IPS DF 4.7 (cell line): Measurements from ENCODE around the gene CDH4.

ENCODE experiments used
- DNase-seq: peaks from one replicate; pipeline ENCODE4 v3.0.0-alpha.2; 2013; ENCODE audit warnings: low spot score; ENCODE audit errors: extremely low read depth

CDH4 gene

DNA sequence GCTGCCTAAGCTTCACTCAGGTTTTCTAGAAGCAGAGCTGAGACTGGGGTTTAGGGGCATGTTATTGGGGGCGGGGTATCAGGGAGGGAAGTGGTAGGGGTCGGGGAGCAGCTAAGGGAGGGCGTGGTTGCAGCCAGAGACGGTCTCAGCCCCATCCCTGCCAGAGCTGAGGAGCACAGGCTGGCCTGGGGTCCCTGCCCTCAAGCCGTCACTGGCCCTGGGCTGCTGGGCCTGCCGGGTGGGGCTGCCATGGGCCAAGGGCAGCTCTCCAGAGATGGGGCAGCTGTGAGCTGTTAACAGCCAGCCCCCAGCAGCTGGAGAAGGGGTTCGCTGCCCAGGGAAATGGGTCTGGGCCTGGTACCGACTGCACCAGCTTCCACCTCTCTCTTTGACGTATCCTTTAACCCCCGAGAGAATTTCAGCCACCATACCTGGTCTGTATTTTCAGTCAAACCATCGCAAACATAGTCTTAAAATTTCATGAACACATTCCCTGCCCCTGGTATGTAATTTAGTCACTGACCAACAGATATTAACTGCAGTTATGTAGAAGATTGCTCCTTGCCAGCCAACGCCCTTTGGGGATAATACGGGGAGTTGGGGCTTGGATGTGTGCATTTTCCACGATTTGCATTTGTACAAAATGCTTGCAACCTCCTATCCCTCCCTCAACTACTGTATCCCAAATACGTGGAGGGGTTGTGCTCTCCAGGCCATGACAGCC, 560.2 kb downstream of the CDH4 start:
- no peak for DNase-seq

DNA sequence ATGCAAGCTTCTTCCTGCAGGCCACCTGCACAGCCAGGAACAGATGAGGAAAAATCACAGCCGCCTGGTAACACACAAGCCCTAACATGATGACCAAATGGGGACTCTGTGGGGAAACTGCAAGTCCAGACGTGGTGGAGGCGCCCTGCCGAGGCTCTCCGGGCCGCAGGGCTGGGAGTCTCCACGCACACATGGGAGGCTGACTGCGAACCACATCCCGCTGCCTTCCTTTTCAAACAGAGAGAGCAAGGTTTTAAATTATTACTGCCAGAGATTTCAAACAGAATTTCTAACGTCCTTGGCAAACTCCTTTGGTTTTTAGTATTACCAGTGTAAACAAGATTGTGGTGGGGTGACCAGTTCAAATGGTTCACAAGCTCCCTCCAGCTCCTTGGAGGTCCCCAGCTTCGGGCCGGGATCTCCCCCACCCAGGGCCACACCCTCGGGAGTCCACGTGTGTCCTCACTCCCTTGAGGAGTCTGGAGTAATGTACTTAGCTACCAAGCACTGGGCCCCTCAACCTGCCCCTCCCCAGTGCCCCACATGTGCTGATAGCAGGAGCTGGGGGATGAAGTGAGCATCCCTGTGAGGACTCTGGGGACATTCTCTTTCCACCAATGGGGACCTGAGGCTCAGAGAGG, 560.9 kb downstream of the CDH4 start:
- no peak for DNase-seq

DNA sequence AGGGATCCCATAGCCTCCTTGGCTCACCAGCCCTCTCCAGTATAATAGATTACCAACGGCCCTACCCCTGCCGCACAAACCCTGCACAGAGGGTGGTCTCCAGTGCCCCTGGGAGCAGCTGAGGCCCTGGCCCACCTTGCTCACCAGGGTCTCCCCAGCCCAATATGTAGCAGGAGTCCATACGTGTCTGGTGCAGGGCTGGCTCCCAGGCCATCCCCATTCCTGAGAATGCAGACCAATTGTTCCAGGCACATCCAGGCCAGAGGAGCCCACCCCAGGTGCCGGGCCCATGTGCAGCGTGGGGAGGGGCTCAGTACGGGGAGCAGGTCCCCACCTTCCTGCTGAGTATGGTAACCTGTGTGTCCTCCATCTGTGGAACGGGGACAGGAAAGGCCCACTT, 561.7 kb downstream of the CDH4 start:
- DNase-seq: no peak

DNA sequence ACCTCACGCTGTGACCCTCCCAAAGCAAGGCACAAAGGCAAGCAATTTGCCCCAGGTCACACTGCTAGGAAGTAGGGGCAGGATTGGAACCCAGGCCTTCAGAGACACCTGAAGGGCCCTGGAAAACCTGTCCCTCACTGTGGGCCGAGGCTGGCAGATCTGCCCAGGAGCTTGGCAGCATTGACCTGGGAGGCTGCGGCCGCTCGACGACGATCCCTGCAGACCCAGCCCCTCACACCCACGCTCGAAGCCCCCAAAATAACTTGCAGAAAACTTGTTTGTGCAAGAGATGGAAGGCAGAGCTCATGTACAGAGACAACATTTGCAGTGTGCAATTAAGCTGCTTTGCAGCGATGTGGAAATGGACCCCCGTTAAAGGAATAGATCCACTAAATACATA, 562.2 kb downstream of the CDH4 start:
- no peak for DNase-seq

DNA sequence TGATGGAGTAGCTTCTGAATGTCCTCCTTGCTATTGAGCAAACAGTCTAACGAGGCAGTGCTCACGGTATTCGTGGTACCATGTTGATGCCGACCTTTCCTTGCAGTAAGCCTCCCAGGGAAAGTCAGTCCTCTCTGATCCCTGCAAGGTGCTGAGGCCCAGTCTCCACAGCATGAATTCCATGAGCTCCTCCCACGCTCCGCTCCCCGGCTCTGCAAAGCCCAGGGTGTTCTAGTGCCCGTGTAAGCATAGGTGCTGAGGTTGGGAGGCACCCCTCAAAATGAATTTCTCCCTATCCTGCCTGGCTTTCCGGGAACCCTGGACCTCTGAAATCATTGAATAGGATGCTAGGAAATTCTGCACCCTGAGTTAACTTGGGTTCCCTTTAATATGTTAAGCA, 562.7 kb downstream of the CDH4 start:
- no peak for DNase-seq

DNA sequence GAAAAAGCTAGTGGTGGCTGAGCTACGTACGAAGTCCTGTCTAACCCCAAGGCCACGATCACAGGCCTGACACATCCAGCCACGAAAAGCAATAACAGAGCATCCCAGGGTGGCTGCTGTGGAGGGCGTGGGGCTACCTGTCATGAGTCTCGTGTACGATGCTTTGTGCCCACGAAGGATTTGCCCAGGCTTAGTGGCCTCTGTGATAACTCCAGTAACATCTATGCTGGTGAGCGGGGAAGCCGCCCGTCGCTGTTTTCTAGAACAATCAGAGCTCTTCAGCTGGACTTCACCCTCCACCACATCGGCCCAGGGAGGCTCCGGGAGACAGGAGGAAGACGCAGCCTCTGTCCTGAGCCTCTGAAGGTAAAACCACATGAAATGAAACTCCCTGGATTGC, 563.1 kb downstream of the CDH4 start:
- no peak for DNase-seq

DNA sequence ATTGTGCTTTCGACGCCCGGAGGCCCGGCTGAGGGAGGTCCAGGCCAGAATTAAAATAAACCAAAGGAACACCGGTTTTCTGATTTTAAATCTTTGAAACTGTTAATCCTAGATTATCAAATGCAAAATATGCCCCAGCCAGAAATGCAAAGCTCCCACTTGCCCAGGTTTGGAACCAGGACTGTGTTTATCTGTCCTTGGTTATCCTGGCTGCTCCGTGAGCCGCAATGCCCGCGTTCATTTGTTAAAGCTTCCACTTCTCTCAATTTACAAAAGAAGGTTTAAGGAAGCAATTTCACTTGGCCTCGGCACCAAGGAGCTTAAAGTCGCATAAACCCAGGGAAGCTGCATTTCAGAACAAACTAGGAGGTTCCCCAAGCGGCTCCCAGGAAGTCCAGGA, 563.6 kb downstream of the CDH4 start:
- DNase-seq: no peak

DNA sequence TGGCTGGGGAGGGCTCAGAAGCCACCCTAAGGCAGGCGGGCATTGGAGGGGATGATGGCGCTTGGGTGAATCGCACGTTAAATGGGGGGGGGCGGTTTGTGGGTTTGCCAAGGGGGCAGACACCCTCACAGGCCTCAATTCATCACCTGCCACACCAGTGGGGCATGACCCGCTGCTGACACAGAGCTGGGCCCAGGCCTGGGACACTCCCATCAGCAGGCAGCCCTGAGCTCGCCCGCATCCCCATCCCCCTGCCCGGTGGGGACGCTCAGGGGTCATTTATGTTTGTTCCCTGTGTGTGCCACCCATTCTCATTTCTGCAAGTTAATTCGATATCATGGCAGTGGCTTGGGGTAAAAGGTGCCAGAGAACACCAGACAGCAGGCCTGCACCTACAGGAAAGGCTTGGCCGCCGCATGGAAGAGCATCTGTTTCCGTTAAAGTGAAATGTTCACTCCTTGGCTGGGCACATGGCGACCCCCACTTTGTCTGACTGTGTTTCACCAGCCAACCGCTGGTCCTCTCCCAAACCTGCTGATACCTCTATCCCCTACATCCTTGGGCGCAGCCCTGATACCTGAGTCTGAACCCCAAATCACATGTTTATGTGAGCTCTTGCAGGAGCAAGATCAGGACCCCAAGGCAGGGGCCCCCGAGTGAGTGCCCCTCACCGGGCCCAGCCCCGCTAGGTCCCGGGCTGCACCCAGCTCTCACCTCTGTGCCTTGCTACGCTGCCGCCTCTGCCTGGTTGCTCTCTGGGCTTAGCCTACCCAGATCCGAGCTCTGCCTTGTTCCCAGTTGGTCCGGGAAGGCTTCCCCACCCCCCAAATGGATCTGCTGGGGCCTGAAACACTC, 564.8 kb downstream of the CDH4 start:
- no peak for DNase-seq

DNA sequence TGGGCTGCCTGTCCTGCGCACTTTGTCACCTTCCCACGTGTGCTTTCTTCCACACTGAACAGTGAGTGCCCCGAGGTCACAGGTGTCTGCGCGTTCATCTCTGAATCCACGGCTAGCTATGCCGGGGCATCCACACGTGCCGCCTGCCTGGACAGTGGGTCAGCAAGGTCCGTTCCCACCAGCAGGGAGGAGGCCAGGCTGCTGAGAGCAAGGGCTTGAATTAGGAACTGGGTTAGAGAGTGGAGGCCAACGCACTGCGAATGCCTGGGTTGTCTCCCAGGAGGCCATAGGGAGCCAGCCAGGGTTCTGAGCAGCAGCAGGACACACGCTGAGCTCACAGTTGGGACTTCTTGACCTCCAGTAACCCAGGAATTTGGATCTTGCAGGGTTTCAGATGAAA, 565.5 kb downstream of the CDH4 start:
- DNase-seq: no peak

DNA sequence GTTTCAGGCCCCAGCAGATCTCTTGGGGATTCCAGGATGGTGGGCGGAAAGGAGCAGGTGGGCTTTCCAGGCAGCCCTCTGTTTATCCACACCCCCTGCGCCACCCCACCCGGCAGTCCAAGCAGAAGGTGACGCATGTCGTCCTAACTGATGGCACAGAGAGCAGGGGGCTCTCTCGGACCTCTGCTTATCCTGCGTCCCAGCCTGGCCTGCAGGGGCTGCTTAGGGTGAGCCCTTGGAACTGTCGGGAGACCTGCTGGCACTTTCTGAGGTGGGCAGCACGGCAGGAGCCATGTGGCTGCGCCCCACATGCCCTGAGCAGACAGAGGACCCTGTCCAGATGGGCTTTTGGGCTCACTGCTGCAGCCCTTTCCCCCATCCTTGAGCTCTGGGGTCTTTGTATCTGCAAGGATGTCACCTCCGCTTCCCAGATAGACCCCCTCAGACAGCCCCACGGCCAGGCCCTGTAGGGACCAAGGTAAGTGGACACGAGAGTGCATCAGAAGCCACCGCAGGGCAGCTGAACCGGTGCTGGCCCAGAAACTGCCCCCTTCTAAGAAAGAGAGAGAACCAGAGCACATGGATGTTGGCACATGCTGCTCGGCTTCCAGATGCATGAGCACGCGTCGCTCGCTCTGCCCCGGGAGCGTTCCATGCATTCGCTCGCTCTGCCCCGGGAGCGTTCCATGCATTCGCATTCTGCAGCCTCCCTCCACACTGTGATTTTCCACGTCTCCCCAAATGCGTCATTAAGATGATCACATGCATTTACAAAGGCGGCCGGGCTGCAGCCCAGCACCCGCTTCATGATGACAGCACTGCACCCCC, 566.9 kb downstream of the CDH4 start:
- DNase-seq: no peak

DNA sequence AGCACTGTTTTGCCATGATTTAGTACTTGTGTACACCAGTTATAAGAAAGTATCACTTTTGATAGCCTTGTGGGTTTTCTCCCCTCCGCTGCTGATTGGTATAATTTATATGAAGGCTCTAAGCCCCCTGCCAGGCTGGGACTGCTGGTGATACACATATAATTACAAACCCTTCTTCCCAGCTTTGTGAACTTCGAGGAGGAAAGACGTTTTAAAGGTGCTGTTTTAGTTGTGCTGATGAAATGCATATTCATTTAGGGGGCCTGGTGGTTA, 567.4 kb downstream of the CDH4 start:
- DNase-seq: no peak

DNA sequence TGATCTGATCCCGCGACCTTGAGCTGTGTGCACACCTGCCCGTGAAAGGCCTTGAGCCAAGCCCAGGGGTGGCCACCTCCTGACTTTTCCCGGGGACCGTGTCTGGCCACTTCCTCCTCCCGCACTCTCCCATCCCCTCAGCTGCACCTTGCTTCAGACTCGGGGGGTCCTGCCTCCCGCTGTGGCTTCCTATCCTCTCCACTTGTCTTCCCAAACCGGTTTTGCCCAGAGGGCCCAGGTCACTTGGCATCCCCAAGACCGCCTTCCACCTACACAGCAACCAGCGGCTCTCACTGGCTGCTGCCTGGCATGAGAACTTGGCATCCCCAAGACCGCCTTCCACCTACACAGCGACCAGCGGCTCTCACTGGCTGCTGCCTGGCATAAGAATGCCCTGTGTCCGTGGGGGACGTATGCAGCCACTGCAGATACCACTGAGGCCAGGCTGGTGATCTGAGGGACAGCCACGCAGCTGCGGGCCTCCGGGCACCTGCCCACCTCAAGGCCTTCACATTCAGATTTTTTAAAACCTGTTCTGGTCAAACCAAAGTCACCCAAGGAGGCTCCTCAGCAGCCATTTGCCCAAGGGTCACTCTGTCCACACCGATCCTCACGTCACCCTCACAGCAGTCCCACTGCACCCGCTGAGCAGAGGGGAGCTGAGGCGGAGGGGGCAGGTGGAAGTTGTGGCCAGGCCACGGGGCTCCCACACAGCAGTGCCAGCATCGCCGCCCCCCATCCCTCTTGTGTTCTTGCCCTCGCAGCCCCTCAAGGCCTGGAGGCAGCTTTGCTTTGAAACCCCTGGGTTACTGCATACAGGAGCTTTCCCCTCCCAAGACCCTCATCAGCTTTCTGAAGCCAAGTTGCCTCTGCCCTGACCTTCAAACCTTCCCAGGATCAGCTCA, 568.1 kb downstream of the CDH4 start:
- DNase-seq: no peak

DNA sequence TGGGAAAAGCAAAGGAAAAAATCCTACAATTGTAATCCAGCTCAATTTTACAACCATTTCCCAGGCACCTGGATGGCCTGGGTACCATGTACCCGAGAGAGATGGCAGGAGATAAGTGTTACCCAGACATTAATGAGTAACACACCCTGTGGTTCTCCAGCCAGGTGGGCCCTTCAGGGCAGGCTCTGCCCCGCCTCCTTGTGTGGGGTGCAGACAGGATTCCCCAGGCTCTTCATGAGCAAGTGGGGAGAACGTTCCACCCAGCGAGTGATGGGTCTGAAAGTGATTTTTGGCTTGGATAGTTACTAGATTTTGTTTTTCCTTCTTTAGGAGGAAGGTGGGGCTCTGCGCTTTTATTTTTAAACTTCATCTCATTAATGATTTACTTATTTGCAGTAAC, 569.7 kb downstream of the CDH4 start:
- no peak for DNase-seq

DNA sequence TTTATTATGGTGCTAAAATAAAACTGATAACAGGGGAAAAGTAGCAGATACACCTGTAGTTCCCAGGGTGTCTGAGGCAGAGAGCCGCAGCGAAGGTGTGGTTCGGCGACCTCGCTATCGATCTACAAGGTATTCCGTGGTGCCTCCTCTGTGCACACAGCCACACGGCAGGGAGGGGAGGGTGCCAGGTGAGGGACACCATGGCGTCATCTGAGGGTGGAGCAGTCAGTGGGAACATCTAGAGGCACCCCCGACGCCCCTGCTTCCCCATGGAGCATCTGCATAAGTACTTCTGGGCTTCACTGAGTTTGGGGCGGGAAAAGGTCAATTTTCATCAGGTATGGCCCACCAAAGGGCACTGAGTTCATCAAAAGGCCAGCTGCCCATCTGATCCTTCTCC, 570.3 kb downstream of the CDH4 start:
- DNase-seq: no peak

DNA sequence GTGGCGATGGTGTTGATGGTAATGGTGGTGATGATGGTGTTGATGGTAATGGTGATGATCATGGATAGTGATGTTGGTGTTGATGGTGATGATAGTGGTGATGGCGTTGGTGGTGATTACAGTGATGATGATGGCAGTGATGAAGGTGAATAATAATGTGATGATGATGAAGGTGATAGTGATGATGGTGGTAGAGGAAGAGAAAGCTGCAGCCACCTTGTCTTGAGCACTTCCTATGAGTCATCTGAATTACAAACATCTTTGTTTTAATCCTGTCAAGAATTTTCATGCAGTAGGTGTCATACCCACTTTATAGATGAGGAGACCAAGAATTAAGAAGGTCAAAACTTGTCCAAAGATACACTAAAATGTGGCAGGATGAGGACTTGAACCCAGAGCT, 571.2 kb downstream of the CDH4 start:
- no peak for DNase-seq

DNA sequence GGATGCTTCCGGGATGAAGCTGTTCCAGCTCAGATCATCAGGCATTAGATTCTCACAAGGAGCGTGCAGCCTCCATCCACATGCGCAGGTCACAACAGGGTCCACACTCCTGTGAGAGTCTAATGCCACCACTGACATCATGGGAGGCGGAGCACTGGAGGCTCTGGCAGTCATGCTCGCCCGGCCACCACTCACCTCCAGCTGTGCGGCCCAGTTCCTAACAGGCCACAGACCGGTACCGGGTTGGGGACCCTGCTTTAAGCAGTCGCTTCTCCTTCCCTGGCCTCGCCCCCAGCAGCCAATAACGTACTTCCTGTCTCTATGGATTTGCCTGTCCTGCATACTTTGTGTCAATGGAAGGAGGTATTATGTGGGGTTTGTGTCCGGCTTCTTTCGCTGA, 576.8 kb downstream of the CDH4 start:
- no peak for DNase-seq

DNA sequence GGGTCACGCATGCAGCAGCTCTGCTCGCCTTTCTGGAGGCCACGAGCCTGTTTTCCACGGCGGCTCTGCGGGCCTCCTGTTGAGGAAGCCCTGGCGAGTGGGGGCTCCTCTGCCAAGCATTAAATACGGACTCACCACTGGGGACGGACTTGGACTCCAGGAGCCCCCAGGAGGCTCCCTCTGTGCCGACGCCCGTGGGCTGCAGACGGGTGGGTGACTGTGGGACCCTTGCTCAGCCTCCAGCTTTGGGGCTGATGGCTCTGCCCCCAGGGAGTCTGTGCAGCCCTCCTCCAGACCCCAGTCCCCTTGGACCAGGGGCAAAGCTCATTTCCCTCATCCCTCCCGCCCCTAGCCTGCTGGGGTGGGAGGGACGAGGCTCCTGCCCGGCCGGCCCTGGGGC, 577.5 kb downstream of the CDH4 start:
- DNase-seq: no peak

DNA sequence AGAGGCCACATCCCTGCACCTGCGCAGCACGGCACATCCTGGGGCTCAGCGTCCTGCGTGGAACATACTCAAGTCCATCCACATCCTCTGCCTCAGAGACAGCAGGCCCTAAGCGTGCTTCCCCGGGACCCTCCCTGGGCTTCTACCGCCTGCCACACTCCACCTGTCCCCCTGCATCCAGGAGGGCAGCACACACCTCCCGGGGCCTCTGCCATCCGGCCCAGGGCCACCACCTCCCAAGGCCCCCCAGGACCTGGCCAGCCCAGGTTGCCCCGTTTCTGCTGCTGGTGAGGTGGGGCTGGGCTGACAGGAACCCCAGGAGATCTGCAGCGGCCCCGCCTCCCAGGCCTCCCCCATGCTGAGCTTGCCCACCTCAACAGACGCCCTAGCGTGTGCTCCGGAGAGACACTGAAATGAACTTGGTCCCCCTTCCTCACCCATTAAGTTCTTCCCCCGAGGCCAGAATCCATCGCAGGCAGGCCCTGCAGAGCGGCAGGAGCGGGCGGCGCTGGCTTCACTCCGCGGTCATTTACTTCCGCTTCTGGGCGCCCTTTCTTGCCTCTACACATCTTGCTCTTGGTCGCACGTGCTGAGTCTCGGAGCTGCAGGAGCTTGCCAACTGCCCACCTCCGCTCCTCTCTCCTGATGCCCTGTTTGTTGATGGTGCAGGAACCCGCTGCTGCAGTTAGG, 578.3 kb downstream of the CDH4 start:
- no peak for DNase-seq

DNA sequence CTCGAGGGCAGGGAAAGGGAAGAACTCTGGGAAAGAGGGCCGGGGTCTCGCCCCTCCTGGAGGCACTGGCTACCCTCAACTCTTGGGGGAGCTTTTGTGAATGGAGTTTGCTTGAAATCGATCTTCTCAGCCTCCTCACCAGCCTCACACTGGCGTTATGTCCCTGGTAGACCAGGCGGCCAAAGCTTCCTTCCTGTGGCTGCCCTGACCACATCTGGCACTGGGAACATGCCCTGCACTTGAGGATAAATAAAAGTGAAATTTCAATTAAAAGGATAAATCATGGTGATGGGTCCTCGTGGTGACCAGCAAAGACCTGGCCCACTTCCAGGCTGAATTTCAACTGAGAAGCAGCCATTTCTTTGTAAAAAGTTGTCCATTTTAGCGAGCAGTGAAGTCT, 578.9 kb downstream of the CDH4 start:
- no peak for DNase-seq

DNA sequence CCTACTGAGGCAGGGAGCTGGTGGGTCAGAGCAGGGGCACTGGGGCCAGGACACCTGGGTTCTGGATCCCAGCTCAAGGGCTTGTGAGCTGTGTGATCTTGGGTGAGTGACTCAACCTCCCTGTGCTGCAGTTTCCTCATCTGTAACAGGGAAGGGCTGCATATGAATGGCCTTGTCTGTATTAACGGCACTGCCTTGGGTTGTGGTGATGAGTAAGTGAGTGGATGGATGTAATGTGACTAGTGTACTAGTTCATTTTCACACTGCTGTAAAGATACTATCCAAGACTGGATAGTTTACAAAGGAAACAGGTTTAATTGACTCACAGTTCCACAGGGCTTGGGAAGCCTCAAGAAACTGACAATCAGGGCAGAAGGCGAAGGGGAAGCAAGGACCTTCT, 580.1 kb downstream of the CDH4 start:
- no peak for DNase-seq
